Skin epidermis (tissue), 12 donors: ENCODE data around the gene BAD.

Experiments used
- H3K27ac ChIP-seq, 21 experiments: fragments of 200-600 bp; sonication (generic) in 11 of 21; one replicate each; pipeline ENCODE4 v1.5.0; 2020; ENCODE audit warnings: mild to moderate bottlenecking in 3 of 21, inconsistent platforms in 2 of 21, moderate library complexity in 2 of 21
- H3K4me3 ChIP-seq, 7 experiments: fragments of 200-600 bp; sonication (generic) in 2 of 7; one replicate each; pipeline ENCODE4 v1.5.0; 2020; ENCODE audit warnings: inconsistent platforms in 2 of 7, mild to moderate bottlenecking in 2 of 7, moderate library complexity in 1 of 7

Gene BAD

DNA sequence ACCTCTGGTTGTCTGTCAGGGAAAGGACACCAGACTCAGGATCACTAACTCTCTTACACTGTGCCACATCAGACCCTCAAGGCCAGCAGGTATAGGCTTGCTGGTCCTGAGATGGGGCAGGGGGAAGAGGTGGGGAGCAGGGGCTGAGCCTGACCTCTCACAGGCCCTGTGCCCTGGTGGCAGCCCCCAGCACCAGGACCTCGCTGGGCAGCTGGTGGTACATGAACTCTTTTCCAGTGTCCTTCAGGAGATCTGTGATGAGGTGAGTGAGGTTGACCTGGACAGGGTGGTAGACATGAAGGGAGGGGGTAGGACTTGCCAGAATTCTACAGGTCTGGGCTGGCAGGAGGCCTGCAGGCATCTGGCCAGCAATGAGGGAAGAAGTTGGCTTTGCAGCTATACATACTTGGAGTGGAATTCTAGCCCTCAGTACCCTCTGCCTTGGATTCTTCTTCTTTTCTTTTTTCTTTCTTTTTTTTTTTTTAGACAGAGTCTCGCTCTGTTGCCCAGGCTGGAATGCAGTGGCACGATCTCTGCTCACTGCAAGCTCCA, 57.0 kb downstream of the BAD start:
- Histone ChIP-seq H3K27ac (peak overlapping the region in 20 of 21 experiments; percentile 82 to 99 (median 93)), H3K4me3 (peak overlapping the region; percentile 61 to 87 (median 74))

DNA sequence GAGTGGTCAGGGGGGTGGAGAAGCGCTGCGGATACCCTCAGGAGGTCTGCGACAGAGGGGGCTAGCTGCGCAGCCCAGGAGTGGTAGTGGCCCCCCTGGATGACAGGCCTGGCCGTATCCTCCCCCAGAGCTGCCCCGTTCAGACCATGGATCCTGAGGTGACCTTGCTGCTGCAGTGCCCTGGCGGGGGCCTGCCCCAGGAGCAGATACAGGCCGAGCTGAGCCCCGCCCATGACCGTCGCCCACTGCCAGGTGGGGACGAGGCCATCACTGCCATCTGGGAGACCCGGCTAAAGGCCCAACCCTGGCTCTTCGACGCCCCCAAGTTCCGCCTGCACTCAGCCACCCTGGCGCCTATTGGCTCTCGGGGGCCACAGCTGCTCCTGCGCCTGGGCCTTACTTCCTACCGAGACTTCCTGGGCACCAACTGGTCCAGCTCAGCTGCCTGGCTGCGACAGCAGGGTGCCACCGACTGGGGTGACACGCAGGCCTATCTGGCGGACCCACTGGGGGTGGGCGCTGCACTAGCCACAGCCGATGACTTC, 57.9 kb downstream of the BAD start:
- Histone ChIP-seq H3K4me3 (peak overlapping the region; percentile 61 to 87 (median 74)), H3K27ac (peak overlapping the region; percentile 38 to 99 (median 93))

- H3K4me3 ChIP-seq: peak within 1 kb of the TSS; percentile 61 to 87 (median 74)
- H3K27ac ChIP-seq: peak within 1 kb of the TSS; percentile 38 to 99 (median 93)
Measured at GRCh38 chr11:64225608-64226506, 58.6 kb downstream of the BAD start, which contains the start of the genes NUDT22 and TRPT1. Gene NUDT22, plus strand, starts transcription at chr11:64226274. Its CDS starts 379 bp downstream, at chr11:64226653. Gene TRPT1, minus strand, starts transcription at chr11:64226186. Its CDS starts 326 bp downstream, at chr11:64225860.

DNA sequence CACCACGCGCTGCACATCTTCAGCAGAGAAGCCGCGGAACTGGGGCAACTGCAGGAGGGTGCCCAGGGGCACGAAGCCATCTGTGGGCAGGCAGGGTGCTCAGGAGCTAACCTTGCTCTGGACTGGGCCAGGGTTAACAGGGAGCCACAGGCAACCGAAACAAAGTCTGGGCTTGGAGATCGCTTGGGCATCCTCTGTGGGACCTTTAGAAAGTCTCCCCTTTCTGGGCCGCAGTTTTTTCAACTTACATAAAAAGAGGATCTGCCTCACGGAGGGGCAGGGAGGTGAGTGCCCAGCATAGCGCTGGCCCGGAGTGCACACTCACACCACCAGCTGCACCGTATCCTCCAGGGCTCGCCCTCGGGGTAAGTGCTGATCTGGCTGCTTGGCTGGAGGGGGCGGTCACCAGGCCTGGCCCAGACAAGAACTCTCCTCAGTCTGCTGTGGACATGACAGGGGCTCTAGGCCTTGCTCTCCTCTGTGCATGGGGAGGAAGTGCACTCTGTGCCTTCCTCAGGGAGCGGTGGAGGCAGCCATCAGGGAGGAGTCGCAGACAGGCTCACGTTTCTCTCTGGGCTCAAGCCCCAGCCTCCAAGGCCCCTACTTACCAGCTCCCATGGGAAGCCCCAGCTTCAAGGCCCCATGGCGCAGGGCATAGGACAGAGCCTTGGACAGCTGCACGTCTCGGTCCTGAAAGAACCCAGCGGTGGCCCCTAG, 59.4 kb downstream of the BAD start:
- Histone ChIP-seq H3K4me3 (peak overlapping the region; percentile 61 to 87 (median 74)), H3K27ac (peak overlapping the region in 19 of 21 experiments; percentile 82 to 99 (median 93))

- no peak overlapping the region for H3K4me3 ChIP-seq
- peak overlapping the region in 3 of 21 experiments; percentile 5 to 82 (median 42) for H3K27ac ChIP-seq
Measured at GRCh38 chr11:64224151-64224890, 60.1 kb downstream of the BAD start.

DNA sequence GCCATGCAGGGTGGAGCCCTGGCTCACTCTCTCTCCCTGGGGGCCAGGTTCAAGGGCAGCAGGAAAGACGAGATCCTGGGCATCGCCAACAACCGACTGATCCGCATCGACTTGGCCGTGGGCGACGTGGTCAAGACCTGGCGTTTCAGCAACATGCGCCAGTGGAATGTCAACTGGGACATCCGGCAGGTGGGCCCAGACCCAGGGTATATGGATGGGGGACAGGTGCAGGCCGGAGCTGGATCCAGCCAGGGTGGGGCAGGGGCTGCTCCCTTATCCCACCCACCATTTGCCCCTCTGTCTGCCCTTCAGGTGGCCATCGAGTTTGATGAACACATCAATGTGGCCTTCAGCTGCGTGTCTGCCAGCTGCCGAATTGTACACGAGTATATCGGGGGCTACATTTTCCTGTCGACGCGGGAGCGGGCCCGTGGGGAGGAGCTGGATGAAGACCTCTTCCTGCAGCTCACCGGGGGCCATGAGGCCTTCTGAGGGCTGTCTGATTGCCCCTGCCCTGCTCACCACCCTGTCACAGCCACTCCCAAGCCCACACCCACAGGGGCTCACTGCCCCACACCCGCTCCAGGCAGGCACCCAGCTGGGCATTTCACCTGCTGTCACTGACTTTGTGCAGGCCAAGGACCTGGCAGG, 61.3 kb downstream of the BAD start:
- H3K27ac ChIP-seq: peak overlapping the region in 3 of 21 experiments; percentile 7 to 31 (median 22)

DNA sequence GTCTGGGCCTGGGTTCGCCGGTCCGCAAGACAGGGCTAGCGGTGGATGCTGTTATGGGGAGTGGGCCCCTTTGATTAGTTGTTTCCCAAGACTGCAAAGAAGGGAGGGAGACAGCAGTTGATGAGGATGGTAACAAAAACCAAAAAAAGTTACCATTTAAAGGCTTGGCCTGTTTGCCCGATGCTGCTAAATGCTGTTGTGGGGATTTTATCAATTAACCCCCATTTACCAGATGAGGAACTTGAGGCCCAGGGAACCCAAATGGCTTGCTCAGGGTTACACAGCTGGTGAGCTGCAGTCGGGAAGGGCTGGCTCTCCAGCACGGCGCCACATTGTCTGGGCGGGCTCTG, 61.8 kb downstream of the BAD start:
- peak overlapping the region in 1 of 21 experiments; percentile 8 for H3K27ac ChIP-seq
- no peak overlapping the region for H3K4me3 ChIP-seq

More for the DNA sequence above, 61.3 kb downstream of the BAD start:
- H3K4me3 ChIP-seq: no peak overlapping the region

- H3K4me3 ChIP-seq: no peak overlapping the region
- no peak overlapping the region for H3K27ac ChIP-seq
Measured at GRCh38 chr11:64220798-64221197, 63.7 kb downstream of the BAD start.

DNA sequence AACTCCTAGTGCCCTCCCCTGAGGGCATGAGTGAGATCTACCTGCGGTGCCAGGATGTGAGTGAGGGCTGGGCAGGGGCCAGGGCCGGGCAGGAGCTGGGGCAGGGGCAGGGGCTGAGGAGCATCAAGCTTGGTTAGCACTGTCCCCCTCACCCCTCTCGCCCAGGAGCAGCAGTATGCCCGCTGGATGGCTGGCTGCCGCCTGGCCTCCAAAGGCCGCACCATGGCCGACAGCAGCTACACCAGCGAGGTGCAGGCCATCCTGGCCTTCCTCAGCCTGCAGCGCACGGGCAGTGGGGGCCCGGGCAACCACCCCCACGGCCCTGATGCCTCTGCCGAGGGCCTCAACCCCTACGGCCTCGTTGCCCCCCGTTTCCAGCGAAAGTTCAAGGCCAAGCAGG, 64.2 kb downstream of the BAD start:
- no peak overlapping the region for H3K4me3 ChIP-seq
- H3K27ac ChIP-seq: peak overlapping the region in 1 of 21 experiments; percentile 19
